HEK293 (cell line): Measurements from ENCODE around the gene PPAT.

Experiments used
- CTCF ChIA-PET: fragments of 350-600 bp; formaldehyde crosslinking; extraction: SDS; loops from one replicate; lab custom pipeline; 2021; ENCODE audit warnings: antibody characterized with exemption; lab: Yijun Ruan, JAX
- POLR2A ChIA-PET: fragments of 300-600 bp; formaldehyde crosslinking; extraction: SDS; loops from one replicate; lab custom pipeline; 2020; ENCODE audit warnings: antibody characterized with exemption, inconsistent platforms; lab: Yijun Ruan, JAX
- H3K27ac ChIP-seq: fragments of 200-500 bp; sonication (Bioruptor generic); 2 replicates; pipeline ENCODE4 v1.5.1; 2014; ENCODE audit warnings: low read depth, low read length, control low read depth, inconsistent platforms; ENCODE audit errors: extremely low read depth
- H3K36me3 ChIP-seq, 2 experiments: fragments of 200-500 bp in 1 of 2; sonication (Bioruptor generic) in 1 of 2; 1 replicate in 1 of 2; 2 replicates in 1 of 2; pipeline ENCODE4 v1.5.1; 2014 to 2017; ENCODE audit warnings: inconsistent platforms in 2 of 2, low read length in 2 of 2; ENCODE audit not compliant: control insufficient read depth in 2 of 2, insufficient read depth in 1 of 2
- H3K4me1 ChIP-seq: fragments of 200-500 bp; sonication (Bioruptor generic); 2 replicates; pipeline ENCODE4 v1.5.1; 2014; ENCODE audit warnings: mild to moderate bottlenecking, low read length, inconsistent platforms; ENCODE audit not compliant: control insufficient read depth, insufficient read depth
- H3K4me3 ChIP-seq: 2 replicates; pipeline ENCODE4 v1.5.1; 2011; ENCODE audit warnings: low read depth, mild to moderate bottlenecking, control low read depth, low read length, moderate library complexity
- H3K9me3 ChIP-seq: fragments of 200-500 bp; sonication (Bioruptor generic); 2 replicates; pipeline ENCODE4 v1.5.1; 2014; ENCODE audit warnings: low read depth, low read length, inconsistent platforms; ENCODE audit not compliant: control insufficient read depth, insufficient read depth
- KLF8 ChIP-seq: fragments of 450-650 bp; formaldehyde crosslinking; IDR thresholded peaks from 2 replicates; pipeline ENCODE4 v1.5.1; 2016; ENCODE audit warnings: missing biosample characterization, missing genetic modification characterization
- PRDM1 ChIP-seq: fragments of 450-650 bp; formaldehyde crosslinking; IDR thresholded peaks from 2 replicates; pipeline ENCODE4; 2016; ENCODE audit warnings: missing biosample characterization, missing genetic modification characterization
- ZFHX2 ChIP-seq: fragments of 450-650 bp; formaldehyde crosslinking; conservative IDR thresholded peaks from 2 replicates; pipeline ENCODE4 v1.5.1; 2016; ENCODE audit warnings: missing biosample characterization, missing genetic modification characterization
- ZNF354C ChIP-seq: fragments of 450-650 bp; formaldehyde crosslinking; IDR thresholded peaks from 2 replicates; pipeline ENCODE4 v1.5.1; 2016; ENCODE audit warnings: missing biosample characterization, missing genetic modification characterization, low read depth, borderline replicate concordance
- ZNF654 ChIP-seq: fragments of 450-650 bp; formaldehyde crosslinking; IDR thresholded peaks from 2 replicates; pipeline ENCODE4 v1.5.1; 2016; ENCODE audit warnings: low read depth, missing biosample characterization, missing genetic modification characterization

The PPAT gene

DNA sequence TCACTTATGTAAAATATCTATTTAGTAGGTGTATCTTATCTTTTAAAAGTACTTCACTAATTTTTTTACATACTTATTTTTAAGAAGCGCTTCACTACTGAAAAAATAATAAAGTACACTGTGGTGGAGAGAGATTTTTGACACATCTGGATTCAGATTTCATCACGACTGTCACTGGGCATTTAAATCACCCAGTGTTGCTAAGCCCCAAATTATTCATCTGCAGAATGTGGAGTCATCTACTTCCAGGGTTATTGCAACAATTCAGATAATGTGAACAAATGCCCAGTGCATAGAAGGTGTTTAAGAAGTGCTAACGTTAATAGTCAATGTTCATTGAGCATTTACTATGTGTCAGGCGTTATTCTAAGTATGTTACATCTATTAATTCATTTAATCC, 90.0 kb downstream of the PPAT start:
- ChIA-PET POLR2A (no interaction called here), CTCF (interaction anchor here (0.6 kb wide), 1 partner anchor 601 kb away, joined by 3 read pairs; no protein-coding TSS in a partner anchor)
- H3K4me3 ChIP-seq: no peak overlapping the region

More for the DNA sequence above, 90.0 kb downstream of the PPAT start:
- TF ChIP-seq ZFHX2 (tag by site-specific recombination): no peak
- TF ChIP-seq KLF8: no peak
- TF ChIP-seq PRDM1: no peak
- no peak for TF ChIP-seq ZNF354C (tag by site-specific recombination)
- no peak for TF ChIP-seq ZNF654
- TF ChIP-seq, all 188 proteins: peak for 0
- Histone ChIP-seq H3K36me3 (peaks cover 0 to 30% of the 10 kb centered on the region in 2 experiments; a peak in 2 of 3 replicates), H3K27ac (no peak overlapping the region), H3K4me1 (no peaks in the 10 kb centered on the region), H3K9me3 (no peaks in the 10 kb centered on the region)
